ENCODE results near the gene DTX3L. TPM values are rescaled to one million over a fixed set of nuclear protein-coding genes. Genes with fewer than 3 reads are reported as not detected.

Gene DTX3L
- polyA plus RNA-seq, 3 donors, result 8.6 to 29.0 (median 17.7) TPM

- no peak for TF ChIP-seq CTCF (IDR thresholded peaks at IDR 0.05)
- WGBS (ENCODE audit: insufficient coverage), result 86% methylated on average over 1 of the region's 3 CpGs
- peaks cover 49% of the 10 kb centered on the region for H3K79me2 ChIP-seq (ENCODE audit: insufficient read depth, low read length)
- H3K9ac ChIP-seq (ENCODE audit: insufficient read depth, low read length, poor library complexity, severe bottlenecking), result no peak overlapping the region
- H3K9me3 ChIP-seq (replicated peaks in 1 of 2; ENCODE audit: control insufficient read depth in 1 of 2, insufficient read depth in 1 of 2, low read length in 2 of 2), result no peaks in the 10 kb centered on the region
- no peaks in the 10 kb centered on the region for H3K27me3 ChIP-seq (ENCODE audit: control insufficient read depth in 2 of 2, insufficient read depth in 2 of 2, low read length in 2 of 2)
- H3K4me1 Mint-ChIP-seq, result peaks cover 45% of the 10 kb centered on the region
- intact Hi-C loops (cut with micrococcal nuclease), result loop anchor here in 1 of 2 donors (10.0 kb wide), 1 partner anchor 46 kb away; no protein-coding TSS in a partner anchor
- peak overlapping the region in 3 of 7 donors; percentile 39 to 55 (median 44) for H3K27ac Mint-ChIP-seq
- H3K4me2 ChIP-seq (replicated peaks; ENCODE audit: extremely low read depth, low read length, poor library complexity, severe bottlenecking), result no peak overlapping the region
- no peak for DNase-seq
- peaks cover 66 to 67% of the 10 kb centered on the region in 2 donors for H3K36me3 Mint-ChIP-seq
- H2AFZ ChIP-seq (ENCODE audit: insufficient read depth, low read depth, low read length, poor library complexity, severe bottlenecking), result no peak overlapping the region
- peaks cover 40% of the 10 kb centered on the region for H4K20me1 ChIP-seq (ENCODE audit: insufficient read depth, low read length)
- H3K27me3 Mint-ChIP-seq (ENCODE audit: low read depth in 3 of 3), result peaks cover 0 to 2% (median 0%) of the 10 kb centered on the region in 3 donors
- H3K4me3 Mint-ChIP-seq, result no peak overlapping the region
- H3K27ac ChIP-seq (ENCODE audit: low read depth in 1 of 2, low read length in 2 of 2), result peak overlapping the region in 1 of 2 donors; percentile 25
- H3K36me3 ChIP-seq (replicated peaks in 1 of 2; ENCODE audit: control insufficient read depth in 1 of 2, insufficient read depth in 2 of 2, low read length in 2 of 2), result peaks cover 57 to 75% of the 10 kb centered on the region in 2 donors
- peaks cover 18 to 21% of the 10 kb centered on the region in 2 donors for H3K4me1 ChIP-seq (ENCODE audit: control insufficient read depth in 1 of 2, insufficient read depth in 2 of 2, low read length in 2 of 2)
- no peak overlapping the region for H3K4me3 ChIP-seq (replicated peaks in 1 of 3; ENCODE audit: low read depth in 2 of 3, low read length in 3 of 3)
- peaks cover 0 to 2% (median 0%) of the 10 kb centered on the region in 7 donors for H3K9me3 Mint-ChIP-seq
These were observed 4.6 kb downstream of the DTX3L start for GRCh38 chr3:122568755-122569154.

DNA sequence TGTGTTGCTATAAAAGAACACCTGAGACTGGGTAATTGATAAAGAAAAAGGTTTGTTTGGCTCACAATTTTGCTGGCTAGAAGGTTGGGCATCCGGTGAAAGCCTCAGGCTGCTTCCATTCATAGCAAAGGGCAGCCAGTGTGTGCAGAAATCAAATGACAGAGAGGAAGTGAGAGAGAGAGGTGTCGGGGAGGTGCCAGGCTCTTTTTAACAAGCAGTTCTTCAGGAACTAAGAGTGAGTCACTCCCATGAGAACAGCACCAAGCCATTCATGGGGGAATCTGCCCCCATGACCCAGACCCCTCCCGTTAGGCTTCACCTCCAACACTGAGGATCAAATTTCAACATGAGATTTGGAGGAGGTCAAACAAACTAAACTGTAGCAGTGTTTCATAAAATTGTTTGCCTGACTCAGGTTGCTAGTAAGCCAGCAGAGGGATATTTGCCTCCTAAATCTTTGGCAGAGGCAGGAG, 8.8 kb downstream of the DTX3L start:
- Mint-ChIP-seq H3K36me3 (peaks cover 58% of the 10 kb centered on the region in 2 donors), H3K4me1 (peaks cover 41% of the 10 kb centered on the region), H3K9me3 (peaks cover 0 to 2% (median 0%) of the 10 kb centered on the region in 7 donors), H3K4me3 (no peak overlapping the region), H3K27ac (peak overlapping the region in 6 of 7 donors; percentile 34 to 87 (median 81)), H3K27me3 (ENCODE audit: low read depth in 3 of 3) (peaks cover 0 to 4% (median 2%) of the 10 kb centered on the region in 3 donors)
- peak; percentile 65 to 78 (median 70) for DNase-seq
- Histone ChIP-seq H3K27me3 (ENCODE audit: control insufficient read depth in 2 of 2, insufficient read depth in 2 of 2, low read length in 2 of 2) (no peaks in the 10 kb centered on the region), H3K9me3 (replicated peaks in 1 of 2; ENCODE audit: control insufficient read depth in 1 of 2, insufficient read depth in 1 of 2, low read length in 2 of 2) (no peaks in the 10 kb centered on the region), H3K4me2 (replicated peaks; ENCODE audit: extremely low read depth, low read length, poor library complexity, severe bottlenecking) (no peak overlapping the region), H3K4me3 (replicated peaks in 1 of 3; ENCODE audit: low read depth in 2 of 3, low read length in 3 of 3) (no peak overlapping the region), H2AFZ (ENCODE audit: insufficient read depth, low read depth, low read length, poor library complexity, severe bottlenecking) (no peak overlapping the region), H3K79me2 (ENCODE audit: insufficient read depth, low read length) (peaks cover 13% of the 10 kb centered on the region), H3K36me3 (replicated peaks in 1 of 2; ENCODE audit: control insufficient read depth in 1 of 2, insufficient read depth in 2 of 2, low read length in 2 of 2) (peaks cover 43 to 66% of the 10 kb centered on the region in 2 donors), H4K20me1 (ENCODE audit: insufficient read depth, low read length) (peaks cover 40% of the 10 kb centered on the region), H3K4me1 (ENCODE audit: control insufficient read depth in 1 of 2, insufficient read depth in 2 of 2, low read length in 2 of 2) (peaks cover 13 to 17% of the 10 kb centered on the region in 2 donors), H3K27ac (ENCODE audit: low read depth in 1 of 2, low read length in 2 of 2) (peak overlapping the region in 1 of 2 donors; percentile 36), H3K9ac (ENCODE audit: insufficient read depth, low read length, poor library complexity, severe bottlenecking) (no peak overlapping the region)
- WGBS (ENCODE audit: insufficient coverage), result 11% methylated on average over 1 of the region's 3 CpGs
- intact Hi-C loops (cut with micrococcal nuclease), result no loop called here
- TF ChIP-seq CTCF (IDR thresholded peaks at IDR 0.05), result no peak
